H1 (cell line): ENCODE data around the gene WDFY4. TPM values are rescaled to one million over a fixed set of nuclear protein-coding genes. Genes with fewer than 3 reads are reported as not detected.

Experiments
- CTCF ChIA-PET: fragments of 300-600 bp; sonication (Branson Sonifier 250); formaldehyde crosslinking; loops from one replicate; lab custom pipeline; 2021; ENCODE audit not compliant: partially characterized antibody; lab: Charles Lee
- POLR2A ChIA-PET: fragments of 300-600 bp; sonication (Branson Sonifier 250); formaldehyde crosslinking; loops from one replicate; lab custom pipeline; 2021; ENCODE audit warnings: inconsistent platforms; ENCODE audit not compliant: partially characterized antibody; lab: Charles Lee
- DNase-seq, 2 experiments: peaks; one replicate each; pipeline versions ENCODE4 v3.0.0 to v3.0.0-alpha.2; 2010 to 2022; ENCODE audit warnings: low spot score in 2 of 2, low read depth in 1 of 2, mixed read lengths in 1 of 2
- FAIRE-seq: peaks from 2 replicates; lab custom pipeline; 2011; peaks lifted over from hg19 to GRCh38; lab: Jason Lieb, UNC
- H2AFZ ChIP-seq: 2 replicates; pipeline ENCODE4 v1.8.1; 2012; ENCODE audit warnings: low read length, inconsistent platforms
- H2AK5ac ChIP-seq: 2 replicates; pipeline ENCODE4 v1.6.1; 2013; ENCODE audit warnings: low read depth, low read length
- H2BK120ac ChIP-seq: replicated peaks from 2 replicates; pipeline ENCODE3; 2013; ENCODE audit warnings: low read depth, low read length, inconsistent platforms
- H2BK12ac ChIP-seq: 2 replicates; pipeline ENCODE4 v1.6.1; 2013; ENCODE audit warnings: low read depth, low read length
- H2BK15ac ChIP-seq: 2 replicates; pipeline ENCODE4 v1.6.1; 2013; ENCODE audit warnings: low read length
- H2BK20ac ChIP-seq: 2 replicates; pipeline ENCODE4 v1.6.1; 2013; ENCODE audit warnings: low read length
- H2BK5ac ChIP-seq: 2 replicates; pipeline ENCODE4 v1.6.1; 2013; ENCODE audit warnings: low read depth, low read length
- H3K14ac ChIP-seq: 2 replicates; pipeline ENCODE4 v1.6.1; 2013; ENCODE audit warnings: inconsistent platforms; ENCODE audit not compliant: insufficient read length
- H3K18ac ChIP-seq: 2 replicates; pipeline ENCODE4 v1.6.1; 2013; ENCODE audit warnings: low read length; ENCODE audit errors: extremely low read depth
- H3K23ac ChIP-seq: 2 replicates; pipeline ENCODE4 v1.6.1; 2013; ENCODE audit warnings: inconsistent platforms; ENCODE audit not compliant: insufficient read length
- H3K23me2 ChIP-seq: 2 replicates; pipeline ENCODE4 v1.6.1; 2013; ENCODE audit warnings: low read depth, low read length
- H3K27ac ChIP-seq: 2 replicates; pipeline ENCODE4 v1.6.1; 2011; ENCODE audit warnings: low read depth, low read length, inconsistent platforms
- H3K27me3 ChIP-seq, 4 experiments: replicated peaks in 1 of 4; 1 replicate in 1 of 4; 2 replicates in 3 of 4; pipeline versions ENCODE4 v1.6.1 to v1.8.1; 2011 to 2013; ENCODE audit warnings: low read length in 3 of 4, mild to moderate bottlenecking in 3 of 4, inconsistent platforms in 2 of 4, mixed read lengths in 2 of 4, moderate library complexity in 1 of 4; ENCODE audit not compliant: control insufficient read depth in 3 of 4, insufficient read depth in 3 of 4; ENCODE audit errors: extremely low read depth in 1 of 4
- H3K36me3 ChIP-seq, 4 experiments: 2 replicates each; pipeline versions ENCODE4 v1.6.1 to v1.8.1; 2011 to 2013; ENCODE audit warnings: mild to moderate bottlenecking in 4 of 4, low read length in 3 of 4, moderate library complexity in 2 of 4, control low read depth in 1 of 4, inconsistent platforms in 1 of 4; ENCODE audit not compliant: insufficient read depth in 4 of 4, control insufficient read depth in 2 of 4
- H3K4ac ChIP-seq: replicated peaks from 2 replicates; pipeline ENCODE3; 2013; ENCODE audit warnings: low read length, low read depth, mixed read lengths, inconsistent platforms; ENCODE audit not compliant: insufficient read length
- H3K4me1 ChIP-seq, 4 experiments: replicated peaks in 1 of 4; 1 replicate in 1 of 4; 2 replicates in 3 of 4; pipeline versions ENCODE4 v1.6.1 to v1.8.1; 2011 to 2013; ENCODE audit warnings: low read length in 3 of 4, inconsistent platforms in 2 of 4, mixed read lengths in 1 of 4; ENCODE audit not compliant: insufficient read depth in 4 of 4, control insufficient read depth in 3 of 4
- H3K4me2 ChIP-seq, 2 experiments: 2 replicates each; pipeline versions ENCODE4 v1.6.1 to v1.8.1; 2011 to 2013; ENCODE audit warnings: low read depth in 2 of 2, low read length in 2 of 2, control low read depth in 1 of 2, inconsistent platforms in 1 of 2, mild to moderate bottlenecking in 1 of 2; ENCODE audit not compliant: insufficient read depth in 1 of 2
- H3K4me3 ChIP-seq, 4 experiments: fragments of 200-600, 300-600 bp in 1 of 4; sonication (generic), shearing (Covaris generic), sonication (Bioruptor Twin) in 1 of 4; 2 replicates each; pipeline versions ENCODE4 v1.5.1 to v1.8.1; 2011 to 2016; ENCODE audit warnings: low read length in 4 of 4, low read depth in 3 of 4, control low read depth in 2 of 4, inconsistent platforms in 2 of 4, mild to moderate bottlenecking in 2 of 4, mixed read lengths in 1 of 4, moderate library complexity in 1 of 4; ENCODE audit not compliant: insufficient read depth in 2 of 4; ENCODE audit errors: extremely low read depth in 1 of 4
- H3K56ac ChIP-seq: replicated peaks from 2 replicates; pipeline ENCODE3; 2013; ENCODE audit warnings: low read depth, mild to moderate bottlenecking, mixed read lengths, low read length, inconsistent platforms; ENCODE audit not compliant: insufficient read length
- H3K79me1 ChIP-seq: 2 replicates; pipeline ENCODE4 v1.6.1; 2013; ENCODE audit warnings: low read depth, low read length, control low read depth
- H3K79me2 ChIP-seq, 2 experiments: 2 replicates each; pipeline versions ENCODE4 v1.6.1 to v1.8.1; 2012 to 2013; ENCODE audit warnings: low read length in 2 of 2, mild to moderate bottlenecking in 2 of 2, inconsistent platforms in 1 of 2; ENCODE audit not compliant: insufficient read depth in 2 of 2, control insufficient read depth in 1 of 2
- H3K9ac ChIP-seq, 4 experiments: replicated peaks in 1 of 4; 1 replicate in 1 of 4; 2 replicates in 3 of 4; pipeline versions ENCODE4 v1.6.1 to v1.8.1; 2011 to 2013; ENCODE audit warnings: low read depth in 3 of 4, low read length in 3 of 4, control low read depth in 2 of 4, mild to moderate bottlenecking in 2 of 4, moderate library complexity in 2 of 4, inconsistent platforms in 1 of 4; ENCODE audit errors: extremely low read depth in 1 of 4
- H3K9me3 ChIP-seq, 2 experiments: 2 replicates each; pipeline versions ENCODE4 v1.6.1 to v1.8.1; 2012 to 2013; ENCODE audit warnings: mild to moderate bottlenecking in 2 of 2, moderate library complexity in 2 of 2, control low read depth in 1 of 2, inconsistent platforms in 1 of 2, low read depth in 1 of 2, low read length in 1 of 2, mixed read lengths in 1 of 2; ENCODE audit not compliant: insufficient read depth in 2 of 2
- H4K20me1 ChIP-seq, 2 experiments: replicated peaks in 1 of 2; 2 replicates each; pipeline versions ENCODE3 to v1.8.1; 2011 to 2013; ENCODE audit warnings: inconsistent platforms in 2 of 2, low read length in 2 of 2, mild to moderate bottlenecking in 1 of 2; ENCODE audit not compliant: insufficient read depth in 2 of 2, control insufficient read depth in 1 of 2
- H4K5ac ChIP-seq: 2 replicates; pipeline ENCODE4 v1.6.1; 2013; ENCODE audit warnings: low read length, low read depth, mixed read lengths, inconsistent platforms; ENCODE audit not compliant: insufficient read length
- H4K8ac ChIP-seq: 2 replicates; pipeline ENCODE4 v1.8.0; 2013; ENCODE audit warnings: mild to moderate bottlenecking, moderate library complexity, low read length, inconsistent platforms; ENCODE audit not compliant: insufficient read depth; ENCODE audit errors: extremely low read depth
- H4K91ac ChIP-seq: replicated peaks from 2 replicates; pipeline ENCODE3; 2013; ENCODE audit warnings: low read length, mixed read lengths, inconsistent platforms; ENCODE audit not compliant: insufficient read length
- ASH2L ChIP-seq: fragments of 200-600, 300-600 bp; sonication (generic); IDR thresholded peaks from one replicate; pipeline ENCODE4 v1.7.1; 2017; ENCODE audit warnings: low read length
- BCL11A ChIP-seq, 2 experiments: IDR thresholded peaks; one replicate each; pipeline ENCODE4 v1.6.1; 2011; ENCODE audit warnings: low read depth in 2 of 2, low read length in 2 of 2, mild to moderate bottlenecking in 2 of 2
- CEBPB ChIP-seq: IDR thresholded peaks from 2 replicates; pipeline ENCODE4 v1.6.1; 2012; ENCODE audit warnings: low read depth, low read length
- CTCF ChIP-seq, 3 experiments: IDR thresholded peaks; 1 replicate in 2 of 3; 2 replicates in 1 of 3; pipeline versions ENCODE4 v1.5.1 to v1.6.1; 2011; ENCODE audit warnings: low read length in 3 of 3, mild to moderate bottlenecking in 3 of 3, inconsistent platforms in 2 of 3, low read depth in 1 of 3, moderate library complexity in 1 of 3; ENCODE audit not compliant: insufficient read depth in 1 of 3; ENCODE audit errors: control extremely low read depth in 1 of 3
- EZH2 ChIP-seq: fragments of 200-600 bp; sonication (generic); IDR thresholded peaks from 2 replicates; pipeline ENCODE4 v1.7.1; 2012; ENCODE audit warnings: low read depth, mild to moderate bottlenecking, moderate library complexity, low read length, inconsistent platforms; ENCODE audit not compliant: severe bottlenecking
- JUN ChIP-seq: IDR thresholded peaks from 2 replicates; pipeline ENCODE4 v1.6.1; 2011; ENCODE audit warnings: low read depth, mild to moderate bottlenecking, improper control_type of control experiment, low read length
- RAD21 ChIP-seq, 2 experiments: IDR thresholded peaks in 1 of 2; conservative IDR thresholded peaks in 1 of 2; 2 replicates each; pipeline ENCODE4 v1.6.1; 2011; ENCODE audit warnings: low read depth in 2 of 2, low read length in 2 of 2, improper control_type of control experiment in 1 of 2, inconsistent platforms in 1 of 2, mild to moderate bottlenecking in 1 of 2, moderate library complexity in 1 of 2
- RNF2 ChIP-seq: fragments of 200-900, 300-1000 bp; sonication (generic); IDR thresholded peaks from 2 replicates; pipeline ENCODE4 v1.7.1; 2016; ENCODE audit warnings: borderline replicate concordance, low read depth, mild to moderate bottlenecking, antibody characterized with exemption, low read length; ENCODE audit not compliant: poor library complexity, severe bottlenecking; ENCODE audit errors: missing control alignments
- SIN3A ChIP-seq, 2 experiments: IDR thresholded peaks in 1 of 2; conservative IDR thresholded peaks in 1 of 2; 2 replicates each; pipeline ENCODE4 v1.6.1; 2011 to 2012; ENCODE audit warnings: low read length in 2 of 2, improper control_type of control experiment in 1 of 2, low read depth in 1 of 2, mild to moderate bottlenecking in 1 of 2
- TBP ChIP-seq: IDR thresholded peaks from 2 replicates; pipeline ENCODE4 v1.6.1; 2011; ENCODE audit warnings: low read depth, low read length, improper control_type of control experiment
- TEAD4 ChIP-seq: IDR thresholded peaks from 2 replicates; pipeline ENCODE4 v1.6.1; 2012; ENCODE audit warnings: low read depth, low read length, inconsistent platforms, mixed read lengths
- WGBS, 2 experiments: shearing (Covaris generic) in 1 of 2; methylation state at CpG; one replicate each; pipeline versions ENCODE4 v1.1.6 to v1.1.7; 2013 to 2015; ENCODE audit warnings: low lambda C conversion rate in 2 of 2, mixed read lengths in 2 of 2, inconsistent platforms in 1 of 2, low coverage in 1 of 2, missing lambda C conversion rate in 1 of 2; ENCODE audit not compliant: insufficient replicate concordance in 2 of 2, insufficient coverage in 1 of 2, insufficient read length in 1 of 2; ENCODE audit errors: extremely low coverage in 1 of 2, missing lambda C conversion rate in 1 of 2; 5-methylcytosine and 5-hydroxymethylcytosine counted together
- polyA plus RNA-seq, 7 experiments: library from polyadenylated mRNA; depleted of rRNA in 3 of 7; stranded (reverse) in 5 of 7; unstranded in 2 of 7; fragments of >200 nt in 5 of 7; fragments of 200-250 nt in 2 of 7; gene quantifications; 1 replicate in 5 of 7; 2 replicates in 1 of 7; 4 replicates in 1 of 7; pipeline versions ENCODE4 v1.2.1 to v1.2.3, GENCODE V29; 2011 to 2013; ENCODE audit warnings: missing spikeins in 2 of 7, mixed read lengths in 2 of 7
- total RNA-seq: library from RNA; stranded (reverse); fragmentation: NEBNext Ultra II Directional; extraction: Animal tissue kit (Norgen Biotek cat#: 25700); gene quantifications from 2 replicates; pipeline ENCODE4 v1.2.1, GENCODE V29; 2021

Gene WDFY4
- total and polyA plus RNA-seq, 2 of the 8 experiments (the other 6 are each of a cell fraction or from before 2014, with no cell fraction given), result not detected

DNA sequence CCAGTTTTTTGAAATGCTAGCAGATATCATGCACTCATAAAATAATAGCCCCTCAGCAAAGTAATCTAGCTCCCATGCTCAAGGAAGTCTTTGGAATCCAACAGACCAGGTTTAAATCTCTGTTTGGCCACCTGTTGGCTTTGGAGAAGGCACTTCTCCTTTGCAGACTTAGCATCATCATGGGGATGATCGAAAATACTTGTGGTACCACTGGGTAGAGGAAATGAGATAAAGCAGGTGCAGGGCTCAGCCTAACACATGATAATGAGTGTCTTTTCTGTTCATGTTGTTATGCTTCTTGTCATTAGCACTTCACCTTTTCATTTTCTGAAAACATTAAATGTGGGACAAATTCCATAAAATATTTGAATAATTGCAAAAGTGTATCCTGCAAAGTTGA lies 187.6 kb downstream of the WDFY4 start:
- DNase-seq, result no peak
- H3K27me3 ChIP-seq, result no peaks in the 10 kb centered on the region
- H3K4me3 ChIP-seq, result no peak overlapping the region
- H2BK20ac ChIP-seq, result no peak overlapping the region
- H4K20me1 ChIP-seq, result no peaks in the 10 kb centered on the region
- H3K4ac ChIP-seq, result no peak overlapping the region
- H2BK12ac ChIP-seq, result no peak overlapping the region
- H3K23ac ChIP-seq, result no peak overlapping the region
- no peak overlapping the region for H4K5ac ChIP-seq
- no peak overlapping the region for H2AK5ac ChIP-seq
- H4K8ac ChIP-seq, result no peak overlapping the region
- no peak overlapping the region for H2BK120ac ChIP-seq
- H3K4me2 ChIP-seq, result no peak overlapping the region
- no peak overlapping the region for H3K14ac ChIP-seq
- no peaks in the 10 kb centered on the region for H3K23me2 ChIP-seq
- WGBS, 2 experiments, result 58% methylated on average over 1 of the region's 1 CpG; no CpG with 5 or more reads in 1 of the 2 experiments
- no peak overlapping the region for H2BK5ac ChIP-seq
- no peaks in the 10 kb centered on the region for H3K9me3 ChIP-seq
- no peak overlapping the region for H2AFZ ChIP-seq
- H4K91ac ChIP-seq, result no peak overlapping the region
- no peaks in the 10 kb centered on the region for H3K79me1 ChIP-seq
- H3K79me2 ChIP-seq, result no peaks in the 10 kb centered on the region
- H3K56ac ChIP-seq, result no peak overlapping the region
- H3K4me1 ChIP-seq, result no peaks in the 10 kb centered on the region
- FAIRE-seq, result no peak
- no peak overlapping the region for H2BK15ac ChIP-seq
- H3K18ac ChIP-seq, result no peak overlapping the region
- H3K27ac ChIP-seq, result no peak overlapping the region
- ChIA-PET CTCF (interaction anchor here (1.1 to 2.2 kb wide), 3 partner anchors 14 to 214 kb away, joined by 3 to 6 read pairs (median 4); no protein-coding TSS in a partner anchor), POLR2A (no interaction called here)
- no peak overlapping the region for H3K9ac ChIP-seq
- no peaks in the 10 kb centered on the region for H3K36me3 ChIP-seq
- no peak for TF ChIP-seq SIN3A (conservative IDR thresholded peaks at IDR 0.05 in 1 of 2, IDR thresholded peaks at IDR 0.05 in 1 of 2; ENCODE audit: low read depth in 1 of 2, low read length in 2 of 2)
- TF ChIP-seq CEBPB, result no peak
- no peak for TF ChIP-seq RNF2
- TF ChIP-seq TEAD4, result no peak
- no peak for TF ChIP-seq TBP
- no peak for TF ChIP-seq BCL11A (IDR thresholded peaks at IDR 0.05; ENCODE audit: low read depth in 2 of 2, low read length in 2 of 2)
- TF ChIP-seq JUN, result no peak
- no peak for TF ChIP-seq RAD21 (IDR thresholded peaks at IDR 0.05 in 1 of 2, conservative IDR thresholded peaks at IDR 0.05 in 1 of 2; ENCODE audit: low read depth in 2 of 2, low read length in 2 of 2)
- TF ChIP-seq EZH2, result no peak
- no peak for TF ChIP-seq ASH2L
- TF ChIP-seq CTCF (IDR thresholded peaks at IDR 0.05; ENCODE audit: control extremely low read depth in 1 of 3, insufficient read depth in 1 of 3, low read depth in 1 of 3, low read length in 3 of 3), result no peak
